Activated gamma-delta T cell treated with anti-CD3 and anti-CD28 coated beads, Interleukin-2, amount 50 U/mL, for 16 hours (primary cell): Measurements from ENCODE around the gene RETSAT.
"Not testable (repeated sequence)": the region's sequence is repeated elsewhere in the genome, so short reads cannot be mapped to it uniquely, and the experiment has no call there.

Source experiments
- DNase-seq: peaks from one replicate; pipeline ENCODE4 v3.0.0-alpha.2; 2020; ENCODE audit warnings: low read depth

RETSAT gene

DNA sequence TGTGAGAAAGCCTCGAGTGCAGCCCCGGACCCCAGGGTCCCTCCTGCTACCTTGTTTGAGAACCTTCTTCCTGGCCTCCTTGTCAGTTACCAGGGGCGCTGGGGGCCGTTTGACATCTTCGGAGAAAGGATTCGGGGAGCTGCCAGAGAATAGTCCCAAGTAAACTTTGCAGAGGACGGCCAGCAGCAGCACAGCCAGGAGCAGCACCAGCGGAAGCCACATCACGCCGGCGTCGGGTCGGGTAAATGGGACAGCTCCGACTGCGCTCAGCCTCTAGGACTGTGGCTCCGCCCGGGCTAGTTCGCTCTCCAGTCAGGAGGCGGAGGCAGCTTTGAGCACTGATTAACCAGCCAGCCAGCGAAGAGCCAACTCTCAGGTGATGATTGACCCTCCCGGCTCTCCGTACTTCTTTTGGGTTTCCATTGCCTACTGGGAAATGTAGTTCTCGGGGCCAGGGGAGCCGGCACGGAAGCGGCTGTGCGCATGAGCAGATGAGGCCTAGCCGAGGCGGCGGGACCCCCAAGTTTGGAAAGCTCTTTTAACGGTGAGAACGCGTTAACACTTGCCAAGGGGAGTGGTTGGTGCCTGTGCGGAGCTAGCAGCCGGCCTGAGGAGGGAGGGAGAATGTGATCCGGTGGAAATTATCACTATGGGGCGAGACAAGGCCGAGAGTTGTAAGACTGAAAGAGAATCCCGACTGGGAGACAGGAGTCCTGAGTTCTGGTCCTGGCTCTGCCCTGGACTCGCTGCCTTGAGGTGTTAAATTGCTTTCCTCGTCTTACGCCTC is at the start of gene RETSAT, which contains the start of gene ELMOD3:
Gene RETSAT (minus strand): TSS at position 243 of the 787 bp plus-strand sequence. CDS start 21 bp downstream, at position 222.
Gene ELMOD3 (plus strand): TSS at position 484 of the 787 bp plus-strand sequence. CDS start 2,430 bp downstream, outside the sequence.
- DNase-seq = peak; percentile 97

GRCh38 chr2:85401844-85402243 is 47.5 kb upstream of the RETSAT start:
- DNase-seq = no peak

- no peak for DNase-seq
These were observed 47.1 kb upstream of the RETSAT start for GRCh38 chr2:85401464-85401805.

DNA sequence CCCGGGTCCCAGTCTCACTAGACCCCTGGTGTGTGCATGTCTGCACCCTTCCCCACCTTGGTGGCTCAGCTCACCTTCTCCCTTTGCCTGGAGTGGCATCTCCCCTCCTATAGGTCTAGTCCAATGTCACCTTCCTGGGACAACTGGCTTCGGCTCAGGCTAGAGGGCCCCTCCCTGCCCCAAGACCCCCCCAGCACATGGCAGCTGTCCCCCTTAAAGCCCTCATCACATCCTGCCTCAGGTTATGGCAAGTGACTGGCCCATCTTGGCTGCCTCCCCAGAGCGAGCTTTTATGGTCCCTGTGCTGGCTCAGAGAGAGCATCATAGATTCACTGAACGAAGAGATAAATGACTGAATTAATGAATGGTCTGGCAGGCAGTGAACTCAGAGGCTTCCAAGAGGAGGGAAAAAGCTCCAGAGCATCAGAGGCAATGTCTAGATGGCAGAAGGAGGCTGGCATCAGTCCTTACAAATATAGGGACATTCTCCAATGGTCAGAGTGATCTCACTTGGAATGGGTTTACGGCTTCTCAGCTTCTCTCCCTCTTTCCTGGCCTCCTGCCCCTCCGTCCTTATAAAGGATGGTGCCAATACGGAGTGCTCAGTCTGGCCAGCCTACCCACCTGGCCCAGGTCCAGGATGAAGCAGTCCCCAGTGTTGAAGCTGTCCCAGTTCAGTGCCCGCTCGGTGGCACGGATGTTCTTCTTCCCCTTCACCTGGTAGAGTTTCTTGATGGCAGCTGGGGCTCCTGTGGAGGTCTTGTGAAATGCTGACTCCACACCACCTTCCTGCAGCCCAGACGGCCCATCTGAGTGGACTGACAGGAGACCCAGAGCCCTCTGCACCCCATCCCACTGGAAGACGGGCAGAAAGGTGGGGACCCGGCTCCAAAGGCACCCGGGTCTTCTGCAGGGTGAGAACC is 46.5 kb upstream of the RETSAT start:
- DNase-seq = no peak

- no peak for DNase-seq
These were observed 45.7 kb upstream of the RETSAT start for GRCh38 chr2:85400023-85400422.

- DNase-seq = no peak
These were observed 44.8 kb upstream of the RETSAT start for GRCh38 chr2:85399183-85399455.

GRCh38 chr2:85398426-85399182 is 44.3 kb upstream of the RETSAT start:
- DNase-seq = no peak

DNA sequence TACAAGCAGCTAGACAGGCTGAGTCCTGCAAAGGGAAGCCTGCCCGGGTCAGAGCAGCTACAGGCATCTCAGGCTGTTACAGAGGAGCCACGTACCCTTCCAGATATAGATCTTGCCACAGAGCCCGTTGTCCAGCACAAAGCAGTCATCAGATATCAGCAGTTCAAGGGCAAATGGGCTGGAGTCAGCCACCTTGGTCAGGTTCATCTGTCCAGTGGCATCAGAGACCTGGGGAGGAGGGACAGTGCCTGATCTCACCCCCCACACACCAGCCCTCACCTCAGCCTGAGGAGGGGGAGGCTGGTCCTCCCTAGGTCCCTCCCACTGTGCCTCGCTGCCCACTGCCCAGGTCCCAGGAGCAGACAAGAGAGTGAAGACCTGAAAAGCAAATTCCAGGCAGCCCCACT is 43.6 kb upstream of the RETSAT start:
- DNase-seq = no peak

DNA sequence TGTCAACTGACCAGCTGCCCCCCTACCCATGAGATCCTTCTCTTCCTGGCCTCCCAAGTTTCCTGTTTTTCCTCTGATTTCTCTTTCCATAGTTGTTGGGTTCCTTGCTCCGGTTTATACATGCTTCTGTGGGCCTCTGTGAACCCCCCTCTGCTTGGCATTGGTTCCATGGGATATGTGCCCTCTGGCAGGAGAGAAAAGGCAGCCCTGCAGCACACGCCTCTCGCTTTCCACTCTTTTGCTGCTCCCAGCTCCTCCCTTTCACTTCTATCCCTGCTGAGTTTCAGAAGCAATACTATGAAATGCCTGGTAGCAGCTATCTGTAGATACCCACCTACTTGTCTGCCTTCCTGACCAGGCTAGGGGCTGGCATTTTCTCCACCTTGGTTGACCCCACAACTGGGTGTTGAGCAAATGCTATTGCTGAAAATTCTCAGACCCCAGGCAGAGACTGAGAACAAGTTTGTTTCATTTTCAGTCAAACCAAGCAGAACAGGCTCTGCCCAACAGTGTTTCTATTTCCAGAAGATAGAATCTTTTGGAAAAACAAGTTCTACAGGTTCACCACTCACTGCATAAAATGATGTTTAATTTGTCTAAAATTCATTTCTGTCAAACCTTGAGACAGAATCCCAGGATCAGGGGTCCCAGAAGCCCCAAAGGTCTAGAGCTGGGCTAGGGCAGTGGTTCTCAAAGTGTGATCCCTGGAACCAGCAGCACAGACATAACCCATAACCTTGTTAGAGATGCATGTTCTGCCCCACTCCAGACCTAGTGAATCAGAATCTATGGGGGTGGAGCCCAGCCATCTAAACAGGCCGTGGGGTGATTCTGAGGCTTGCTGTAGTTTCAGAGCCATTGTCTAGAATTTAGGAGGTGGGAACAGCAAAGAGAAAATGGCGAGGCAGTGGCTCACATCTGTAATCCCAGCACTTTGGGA is 42.5 kb upstream of the RETSAT start:
- DNase-seq = no peak

DNA sequence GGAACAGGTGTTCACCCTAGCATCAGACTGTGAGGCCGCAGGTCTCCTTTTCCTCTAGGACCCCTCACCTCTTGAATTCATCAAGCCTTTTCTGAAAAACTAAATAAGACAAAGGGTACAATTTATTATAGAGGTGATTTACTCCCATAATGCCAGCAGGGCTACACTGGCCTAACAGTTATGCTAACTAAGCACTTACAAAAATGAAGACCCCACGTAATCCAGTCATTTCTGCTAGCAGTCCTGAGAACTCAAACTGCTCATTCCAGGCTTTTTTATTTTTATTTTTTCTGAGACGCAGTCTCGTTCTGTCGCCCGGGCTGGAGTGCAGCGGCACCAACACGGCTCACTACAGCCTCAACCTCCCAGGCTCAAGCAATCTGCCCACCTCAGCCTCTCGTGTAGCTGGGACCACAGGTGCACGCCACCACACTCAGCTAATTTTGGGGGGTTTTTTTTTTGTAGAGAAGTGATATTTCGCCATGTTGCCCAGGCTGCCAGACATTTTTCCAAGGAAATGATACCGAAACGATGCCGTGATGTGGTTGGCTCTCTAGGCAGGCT is 41.7 kb upstream of the RETSAT start:
- no peak for DNase-seq

- no peak for DNase-seq
These were observed 40.6 kb upstream of the RETSAT start for GRCh38 chr2:85394976-85395375.

DNA sequence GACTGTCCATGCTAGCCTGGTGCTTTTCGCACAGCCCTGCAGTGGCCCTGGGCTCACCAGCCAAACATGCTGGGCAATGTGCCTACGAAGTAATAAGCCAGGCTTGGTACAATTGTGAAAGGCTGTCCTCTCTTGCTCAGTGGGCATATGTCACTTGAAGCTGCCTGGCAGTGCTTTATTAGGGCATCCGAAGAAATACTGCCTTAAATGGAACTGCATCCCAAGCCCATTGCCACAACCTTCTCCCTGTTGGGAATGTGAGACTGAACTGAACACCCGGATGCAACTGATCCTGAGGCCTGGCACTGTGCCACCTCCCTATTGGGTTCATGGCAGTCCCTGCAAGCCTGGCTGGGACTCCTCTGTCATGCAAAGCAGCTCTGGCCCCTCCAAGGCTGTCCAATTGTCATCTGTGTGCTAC is 39.9 kb upstream of the RETSAT start:
- no peak for DNase-seq

- no peak for DNase-seq
These were observed 39.5 kb upstream of the RETSAT start for GRCh38 chr2:85393836-85394235.

DNA sequence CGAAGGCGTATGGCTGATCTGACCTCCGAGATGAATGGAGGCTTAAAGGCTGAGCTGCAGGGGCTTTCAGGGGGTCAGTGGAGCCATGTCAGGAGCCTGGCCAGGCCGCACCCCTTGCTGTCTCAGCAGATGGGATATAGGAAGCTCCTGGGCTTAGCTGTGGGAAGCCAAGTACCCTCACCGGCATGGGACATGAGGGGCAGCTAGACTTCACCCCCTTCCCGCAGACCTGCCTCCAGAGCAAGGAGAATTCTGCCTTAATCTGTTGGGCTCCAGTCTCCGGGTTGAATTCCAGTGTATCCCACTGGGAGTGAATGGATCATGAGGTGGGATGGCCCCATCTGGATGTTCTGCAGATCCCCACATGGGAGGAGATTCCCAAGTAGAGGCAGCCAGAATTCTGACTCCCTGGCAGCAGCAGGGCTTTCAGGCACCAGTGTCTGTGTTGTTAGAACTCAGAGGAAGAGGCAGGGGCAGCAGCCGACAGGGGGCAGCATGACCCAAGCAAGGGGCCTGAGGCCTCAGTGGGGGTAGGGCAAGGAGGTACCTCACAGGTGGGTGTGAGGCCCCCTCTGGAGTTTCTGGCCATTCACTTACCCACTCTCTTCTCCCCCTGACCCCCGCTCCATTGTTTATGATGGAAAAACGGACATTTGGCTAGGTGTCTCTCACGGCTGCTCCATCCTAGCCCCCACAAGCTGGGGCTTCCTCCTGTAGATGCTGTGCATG is 36.8 kb upstream of the RETSAT start:
- peak; percentile 64 for DNase-seq

DNA sequence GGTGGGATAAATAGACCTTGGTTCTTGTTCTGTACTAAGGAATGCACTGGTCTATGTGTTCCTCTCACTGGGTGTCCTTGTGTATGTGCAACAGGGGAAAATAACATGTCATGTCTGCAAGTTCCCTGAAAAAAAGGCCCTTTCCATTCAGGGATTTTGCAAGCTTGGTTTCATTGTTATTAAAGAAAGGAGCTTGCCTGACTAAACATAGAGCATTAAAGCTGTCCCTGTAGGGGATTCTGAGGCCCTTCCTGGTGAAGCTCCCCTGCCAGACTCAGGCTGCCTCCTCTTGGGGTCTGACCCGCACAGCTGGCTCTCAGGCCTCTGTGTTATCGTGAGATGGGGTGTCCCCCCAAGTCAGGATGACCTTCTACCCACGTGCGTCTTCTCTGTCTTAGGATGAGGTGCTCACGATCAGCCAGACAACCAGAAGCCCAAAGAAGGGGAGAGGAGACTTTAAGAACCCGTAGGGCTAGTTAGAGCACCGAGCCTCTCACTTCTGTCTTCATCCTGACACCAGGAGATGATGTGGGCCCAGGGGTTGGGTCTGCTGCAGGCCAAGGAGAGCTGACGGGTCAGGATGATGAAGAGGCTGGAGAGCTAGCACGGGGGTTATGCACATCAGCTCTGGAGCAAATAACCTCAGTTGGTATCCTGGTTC is 34.7 kb upstream of the RETSAT start:
- no peak for DNase-seq

DNA sequence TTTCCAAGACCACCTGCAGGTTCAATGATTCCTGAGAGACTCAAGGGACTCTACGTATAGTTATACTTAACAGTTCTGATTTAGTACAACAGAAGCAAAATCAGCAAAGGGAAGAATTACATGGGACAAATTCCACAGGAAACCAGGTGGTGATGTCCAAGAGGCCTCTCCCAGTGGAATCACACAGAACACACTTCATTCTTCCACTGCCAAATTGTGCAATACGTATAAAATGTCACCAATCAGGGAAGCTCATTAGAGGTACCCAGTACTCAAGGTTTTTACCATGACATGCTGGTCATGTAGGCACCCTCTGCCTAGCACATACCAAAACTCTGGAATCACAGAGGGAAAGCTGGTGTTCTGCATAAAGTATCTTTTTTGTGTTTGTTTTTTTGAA is 33.4 kb upstream of the RETSAT start:
- no peak for DNase-seq

GRCh38 chr2:85385746-85386145 is 31.4 kb upstream of the RETSAT start:
- no peak for DNase-seq

GRCh38 chr2:85383850-85384249 is 29.5 kb upstream of the RETSAT start:
- DNase-seq = no peak

GRCh38 chr2:85383151-85383550 is 28.8 kb upstream of the RETSAT start:
- not testable (repeated sequence) for DNase-seq

GRCh38 chr2:85380048-85380447 is 25.7 kb upstream of the RETSAT start:
- no peak for DNase-seq
